Tibial artery (tissue), 4 donors: ENCODE results near the gene HORMAD2.

Source experiments
- DNase-seq, 2 donors: peaks; one replicate each; pipeline ENCODE4 v3.0.0-alpha.2; 2019
- H3K27ac ChIP-seq, 2 donors: fragments of 200-600 bp; sonication (generic) in 1 of 2; 1 replicate in 1 of 2; 2 replicates in 1 of 2; pipeline ENCODE4 v1.5.1; 2018 to 2019; ENCODE audit warnings: mild to moderate bottlenecking in 1 of 2
- H3K27me3 ChIP-seq, 2 donors: fragments of 200-600 bp; sonication (generic) in 1 of 2; one replicate each; pipeline versions ENCODE4 v1.5.1 to v1.6.0; 2016 to 2019
- H3K36me3 ChIP-seq, 3 donors: fragments of 200-600 bp; sonication (generic) in 2 of 3; one replicate each; pipeline ENCODE4 v1.5.1; 2016 to 2019; ENCODE audit warnings: mild to moderate bottlenecking in 2 of 3
- H3K4me1 ChIP-seq, 4 donors: fragments of 200-600 bp; sonication (generic) in 2 of 4; 1 replicate in 3 of 4; 2 replicates in 1 of 4; pipeline ENCODE4 v1.5.1; 2016 to 2019
- H3K4me3 ChIP-seq, 2 donors: fragments of 200-600 bp; sonication (generic) in 1 of 2; 1 replicate in 1 of 2; 2 replicates in 1 of 2; pipeline ENCODE4 v1.5.1; 2018 to 2019; ENCODE audit warnings: mild to moderate bottlenecking in 2 of 2
- H3K9me3 ChIP-seq, 3 donors: fragments of 200-600 bp; sonication (generic) in 1 of 3; one replicate each; pipeline ENCODE4 v1.5.1; 2016 to 2019
- CTCF ChIP-seq, 2 experiments: fragments of 200-600 bp in 1 of 2; fragments of 450-650 bp in 1 of 2; IDR thresholded peaks; one replicate each; pipeline ENCODE4 v1.5.1; 2017 to 2019; ENCODE audit warnings: antibody characterized with exemption in 2 of 2, mild to moderate bottlenecking in 1 of 2, moderate library complexity in 1 of 2
- intact Hi-C: fragments of 100-400 bp; cut with DNase I; formaldehyde crosslinking; loops from one replicate; pipeline ENCODE4 v1.15.0; 2023; ENCODE audit warnings: low total_unique reads

Gene HORMAD2

GRCh38 chr22:30183271-30183670 lies 103.0 kb downstream of the HORMAD2 start:
- Histone ChIP-seq H3K27me3 (peaks cover 0 to 7% of the 10 kb centered on the region in 2 donors), H3K4me3 (no peak overlapping the region), H3K9me3 (no peaks in the 10 kb centered on the region), H3K36me3 (no peaks in the 10 kb centered on the region), H3K27ac (no peak overlapping the region), H3K4me1 (no peaks in the 10 kb centered on the region)
- TF ChIP-seq CTCF (IDR thresholded peaks at IDR 0.05) = no peak
- intact Hi-C loops = no loop called here
- no peak for DNase-seq

- Histone ChIP-seq H3K4me1 (no peaks in the 10 kb centered on the region), H3K4me3 (no peak overlapping the region), H3K27ac (no peak overlapping the region), H3K9me3 (no peaks in the 10 kb centered on the region), H3K36me3 (no peaks in the 10 kb centered on the region), H3K27me3 (peaks cover 0 to 12% of the 10 kb centered on the region in 2 donors)
- no peak for DNase-seq
- intact Hi-C loops = no loop called here
- TF ChIP-seq CTCF (IDR thresholded peaks at IDR 0.05) = no peak
Measured at GRCh38 chr22:30183861-30184278, 103.6 kb downstream of the HORMAD2 start.

- no peak for DNase-seq
- Histone ChIP-seq H3K36me3 (no peaks in the 10 kb centered on the region), H3K4me3 (no peak overlapping the region), H3K4me1 (no peaks in the 10 kb centered on the region), H3K27me3 (peaks cover 0 to 16% of the 10 kb centered on the region in 2 donors), H3K9me3 (no peaks in the 10 kb centered on the region), H3K27ac (no peak overlapping the region)
- intact Hi-C loops = no loop called here
- no peak for TF ChIP-seq CTCF (IDR thresholded peaks at IDR 0.05)
Measured at GRCh38 chr22:30185129-30185528, 104.9 kb downstream of the HORMAD2 start.

GRCh38 chr22:30185549-30185948 lies 105.3 kb downstream of the HORMAD2 start:
- Histone ChIP-seq H3K27me3 (peaks cover 0 to 16% of the 10 kb centered on the region in 2 donors), H3K4me3 (no peak overlapping the region), H3K36me3 (no peaks in the 10 kb centered on the region), H3K4me1 (no peaks in the 10 kb centered on the region), H3K9me3 (no peaks in the 10 kb centered on the region), H3K27ac (no peak overlapping the region)
- no peak for DNase-seq
- intact Hi-C loops = no loop called here
- no peak for TF ChIP-seq CTCF (IDR thresholded peaks at IDR 0.05)

GRCh38 chr22:30186041-30186440 lies 105.8 kb downstream of the HORMAD2 start:
- intact Hi-C loops = no loop called here
- Histone ChIP-seq H3K27ac (no peak overlapping the region), H3K27me3 (peaks cover 0 to 15% of the 10 kb centered on the region in 2 donors), H3K9me3 (no peaks in the 10 kb centered on the region), H3K4me1 (no peaks in the 10 kb centered on the region), H3K36me3 (no peaks in the 10 kb centered on the region), H3K4me3 (no peak overlapping the region)
- no peak for TF ChIP-seq CTCF (IDR thresholded peaks at IDR 0.05)
- no peak for DNase-seq

GRCh38 chr22:30186510-30186909 lies 106.2 kb downstream of the HORMAD2 start:
- no peak for TF ChIP-seq CTCF (IDR thresholded peaks at IDR 0.05)

More at GRCh38 chr22:30186510-30186909, 106.2 kb downstream of the HORMAD2 start:
- intact Hi-C loops = no loop called here
- Histone ChIP-seq H3K27ac (no peak overlapping the region), H3K36me3 (no peaks in the 10 kb centered on the region), H3K4me1 (no peaks in the 10 kb centered on the region), H3K27me3 (peaks cover 0 to 14% of the 10 kb centered on the region in 2 donors), H3K4me3 (no peak overlapping the region), H3K9me3 (no peaks in the 10 kb centered on the region)
- no peak for DNase-seq
